Neural cell (in vitro differentiated cells): ENCODE results near the gene NPLOC4. TPM values are rescaled to one million over a fixed set of nuclear protein-coding genes. Genes with fewer than 3 reads are reported as not detected.

Experiments
- H2AFZ ChIP-seq: fragments of 200-600, 300-800 bp; sonication (generic), shearing (Covaris generic); 2 replicates; pipeline ENCODE4 v1.6.0; 2014; ENCODE audit warnings: low read depth, mild to moderate bottlenecking, antibody characterized with exemption, low read length, moderate library complexity
- H3F3A ChIP-seq: fragments of 200-600 bp; shearing (Covaris generic); 2 replicates; pipeline ENCODE4 v1.6.1; 2016; ENCODE audit warnings: mild to moderate bottlenecking, moderate library complexity, mixed read lengths, antibody characterized with exemption, low read length; ENCODE audit not compliant: insufficient read depth, poor library complexity, severe bottlenecking
- H3K27ac ChIP-seq: fragments of 200-600, 300-800 bp; sonication (generic), shearing (Covaris generic); 2 replicates; pipeline ENCODE4 v1.5.1; 2014; ENCODE audit warnings: mild to moderate bottlenecking, low read length, moderate library complexity
- H3K27me3 ChIP-seq: fragments of 300-800, 200-600 bp; sonication (generic), shearing (Covaris generic); 2 replicates; pipeline ENCODE4 v1.6.0; 2014; ENCODE audit warnings: mild to moderate bottlenecking, low read depth, low read length, moderate library complexity; ENCODE audit not compliant: insufficient read depth
- H3K36me3 ChIP-seq: fragments of 300-800, 200-600 bp; sonication (generic), shearing (Covaris generic); 2 replicates; pipeline ENCODE4 v1.5.1; 2014; ENCODE audit warnings: mild to moderate bottlenecking, antibody characterized with exemption, low read length, moderate library complexity; ENCODE audit not compliant: insufficient read depth
- H3K4me2 ChIP-seq: fragments of 300-800, 200-600 bp; sonication (generic), shearing (Covaris generic); 2 replicates; pipeline ENCODE4 v1.6.0; 2014; ENCODE audit warnings: mild to moderate bottlenecking, low read length
- H3K4me3 ChIP-seq: fragments of 300-800, 200-600 bp; sonication (generic), shearing (Covaris generic); 2 replicates; pipeline ENCODE4 v1.5.1; 2014; ENCODE audit warnings: mild to moderate bottlenecking, low read length, moderate library complexity
- H3K79me2 ChIP-seq: fragments of 200-600 bp; shearing (Covaris generic); replicated peaks from 2 replicates; pipeline ENCODE4 v1.6.0; 2014; ENCODE audit warnings: mild to moderate bottlenecking, low read length, moderate library complexity; ENCODE audit not compliant: insufficient read depth
- H3K9ac ChIP-seq: fragments of 300-800, 200-600 bp; sonication (generic), shearing (Covaris generic); 2 replicates; pipeline ENCODE4 v1.6.1; 2016; ENCODE audit warnings: mild to moderate bottlenecking, low read length, mixed read lengths
- H3K9me2 ChIP-seq: fragments of 200-600 bp; shearing (Covaris generic); 2 replicates; pipeline ENCODE4 v1.6.1; 2016; ENCODE audit warnings: mild to moderate bottlenecking, low read length, mixed read lengths; ENCODE audit not compliant: insufficient read depth
- H3K9me3 ChIP-seq: fragments of 200-600, 300-800 bp; sonication (generic), shearing (Covaris generic); 2 replicates; pipeline ENCODE4 v1.6.1; 2016; ENCODE audit warnings: mild to moderate bottlenecking, mixed run types, low read length, moderate library complexity, mixed read lengths
- H4K20me1 ChIP-seq: fragments of 200-600 bp; shearing (Covaris generic); 2 replicates; pipeline ENCODE4 v1.6.1; 2016; ENCODE audit warnings: mild to moderate bottlenecking, mixed run types; ENCODE audit not compliant: insufficient read depth
- CTCF ChIP-seq: fragments of 450-650 bp; IDR thresholded peaks from 2 replicates; pipeline ENCODE4 v1.5.1; 2014; ENCODE audit warnings: antibody characterized with exemption, mild to moderate bottlenecking, moderate library complexity; ENCODE audit not compliant: poor library complexity, severe bottlenecking
- EP300 ChIP-seq: fragments of 450-650 bp; conservative IDR thresholded peaks from 2 replicates; pipeline ENCODE4 v1.6.1; 2014; ENCODE audit warnings: antibody characterized with exemption, mild to moderate bottlenecking, moderate library complexity; ENCODE audit not compliant: poor library complexity, severe bottlenecking
- EZH2 ChIP-seq: fragments of 200-600, 300-800 bp; shearing (Covaris generic), sonication (generic); IDR thresholded peaks from 2 replicates; pipeline ENCODE4 v1.6.1; 2014; ENCODE audit warnings: antibody characterized with exemption, low read length, borderline replicate concordance, mild to moderate bottlenecking; ENCODE audit not compliant: insufficient read depth, poor library complexity, severe bottlenecking
- MXI1 ChIP-seq: fragments of 450-650 bp; conservative IDR thresholded peaks from 2 replicates; pipeline ENCODE4 v1.6.1; 2014; ENCODE audit warnings: antibody characterized with exemption, mild to moderate bottlenecking; ENCODE audit not compliant: poor library complexity, severe bottlenecking
- POLR2AphosphoS5 ChIP-seq: IDR thresholded peaks from 2 replicates; pipeline ENCODE4 v1.6.1; 2012
- RAD21 ChIP-seq: fragments of 450-650 bp; conservative IDR thresholded peaks from 2 replicates; pipeline ENCODE4 v1.6.1; 2014; ENCODE audit warnings: antibody characterized with exemption, mild to moderate bottlenecking, moderate library complexity
- REST ChIP-seq: IDR thresholded peaks from 2 replicates; pipeline ENCODE4 v1.6.1; 2012; ENCODE audit warnings: borderline replicate concordance
- SMC3 ChIP-seq: fragments of 450-650 bp; conservative IDR thresholded peaks from 2 replicates; pipeline ENCODE4 v1.6.1; 2014; ENCODE audit warnings: antibody characterized with exemption, mild to moderate bottlenecking, moderate library complexity; ENCODE audit not compliant: poor library complexity
- TAF1 ChIP-seq: IDR thresholded peaks from 2 replicates; pipeline ENCODE4 v1.6.1; 2012; ENCODE audit warnings: low read depth
- polyA plus RNA-seq: library from polyadenylated mRNA; depleted of rRNA; stranded (reverse); fragments of >200 nt; gene quantifications from 2 replicates; pipeline ENCODE4 v1.2.3, GENCODE V29; 2014

The NPLOC4 gene
- polyA plus RNA-seq, 1 donor from 2014 or later = 32.3 TPM

GRCh38 chr17:81593105-81593871 lies 43.6 kb downstream of the NPLOC4 start:
- Histone ChIP-seq H3K27me3 (no peaks in the 10 kb centered on the region), H4K20me1 (no peaks in the 10 kb centered on the region), H3K4me3 (no peak overlapping the region), H3K4me2 (no peak overlapping the region), H2AFZ (no peak overlapping the region), H3K9me2 (no peaks in the 10 kb centered on the region), H3K9ac (no peak overlapping the region), H3K79me2 (no peaks in the 10 kb centered on the region), H3K9me3 (no peaks in the 10 kb centered on the region), H3F3A (no peaks in the 10 kb centered on the region), H3K27ac (no peak overlapping the region), H3K36me3 (no peaks in the 10 kb centered on the region)
- TF ChIP-seq SMC3 = no peak
- no peak for TF ChIP-seq RAD21
- TF ChIP-seq MXI1 = no peak
- no peak for TF ChIP-seq REST
- no peak for TF ChIP-seq EP300
- TF ChIP-seq TAF1 = no peak
- no peak for TF ChIP-seq EZH2
- TF ChIP-seq POLR2AphosphoS5 = no peak
- TF ChIP-seq CTCF = no peak

GRCh38 chr17:81591971-81592370 lies 44.9 kb downstream of the NPLOC4 start:
- Histone ChIP-seq H3K27me3 (no peaks in the 10 kb centered on the region), H2AFZ (no peak overlapping the region), H3K36me3 (no peaks in the 10 kb centered on the region), H3F3A (no peaks in the 10 kb centered on the region), H3K9ac (no peak overlapping the region), H3K27ac (no peak overlapping the region), H3K9me3 (no peaks in the 10 kb centered on the region), H3K9me2 (no peaks in the 10 kb centered on the region), H3K79me2 (no peaks in the 10 kb centered on the region), H3K4me2 (no peak overlapping the region), H4K20me1 (no peaks in the 10 kb centered on the region), H3K4me3 (no peak overlapping the region)
- TF ChIP-seq EP300 = no peak
- no peak for TF ChIP-seq TAF1
- no peak for TF ChIP-seq RAD21
- TF ChIP-seq EZH2 = no peak
- TF ChIP-seq POLR2AphosphoS5 = no peak
- TF ChIP-seq CTCF = no peak
- TF ChIP-seq REST = no peak
- no peak for TF ChIP-seq SMC3
- TF ChIP-seq MXI1 = no peak
